KMS-11 (cell line): Measurements from ENCODE around the gene PTPN14.

Experiments used
- H2AFZ ChIP-seq: fragments of 200-600 bp; sonication (generic); 2 replicates; pipeline ENCODE4 v1.6.1; 2016; ENCODE audit warnings: antibody characterized with exemption, mixed run types, low read depth
- H3K27ac ChIP-seq: fragments of 200-600 bp; sonication (generic); 2 replicates; pipeline ENCODE4 v1.6.1; 2016; ENCODE audit warnings: mild to moderate bottlenecking, mixed run types
- H3K27me3 ChIP-seq: fragments of 200-600 bp; sonication (generic); 2 replicates; pipeline ENCODE4 v1.6.1; 2017; ENCODE audit warnings: mild to moderate bottlenecking, low read depth, mixed run types, moderate library complexity; ENCODE audit not compliant: insufficient read depth
- H3K36me3 ChIP-seq: fragments of 200-600 bp; sonication (generic); 2 replicates; pipeline ENCODE4 v1.6.1; 2017; ENCODE audit warnings: mild to moderate bottlenecking, mixed run types; ENCODE audit not compliant: insufficient read depth
- H3K4me1 ChIP-seq: fragments of 200-600 bp; sonication (generic); 2 replicates; pipeline ENCODE4 v1.6.1; 2016; ENCODE audit warnings: mild to moderate bottlenecking, low read depth, mixed run types; ENCODE audit not compliant: poor library complexity, severe bottlenecking
- H3K4me2 ChIP-seq: fragments of 200-600 bp; sonication (generic); 2 replicates; pipeline ENCODE4 v1.7.0; 2016; ENCODE audit warnings: mild to moderate bottlenecking, mixed run types
- H3K4me3 ChIP-seq: fragments of 200-600 bp; sonication (generic); IDR thresholded peaks from 2 replicates; pipeline ENCODE4 v1.6.1; 2017; ENCODE audit warnings: low read depth, low read length, mixed read lengths; ENCODE audit not compliant: insufficient read depth
- H3K79me2 ChIP-seq: fragments of 200-600 bp; sonication (generic); 2 replicates; pipeline ENCODE4 v1.6.1; 2016; ENCODE audit warnings: low read depth, mixed run types; ENCODE audit not compliant: insufficient read depth
- H3K9ac ChIP-seq: fragments of 200-600 bp; sonication (generic); 2 replicates; pipeline ENCODE4 v1.6.1; 2016; ENCODE audit warnings: mild to moderate bottlenecking, mixed run types
- H4K20me1 ChIP-seq: fragments of 200-600 bp; sonication (generic); 2 replicates; pipeline ENCODE4 v1.6.1; 2016; ENCODE audit warnings: mild to moderate bottlenecking, mixed run types; ENCODE audit not compliant: insufficient read depth
- CTCF ChIP-seq: fragments of 200-600 bp; sonication (generic); conservative IDR thresholded peaks from 2 replicates; pipeline ENCODE4 v1.6.1; 2017; ENCODE audit warnings: low read depth, mild to moderate bottlenecking, antibody characterized with exemption, low read length, moderate library complexity, mixed read lengths

Gene PTPN14

GRCh38 chr1:214463596-214463995 is 87.8 kb downstream of the PTPN14 start:
- no peak overlapping the region for H2AFZ ChIP-seq
- no peak overlapping the region for H3K4me2 ChIP-seq
- no peaks in the 10 kb centered on the region for H3K36me3 ChIP-seq
- H3K4me3 ChIP-seq: no peak overlapping the region
- TF ChIP-seq CTCF: no peak
- no peak overlapping the region for H3K27ac ChIP-seq
- no peaks in the 10 kb centered on the region for H3K79me2 ChIP-seq
- no peaks in the 10 kb centered on the region for H4K20me1 ChIP-seq
- no peaks in the 10 kb centered on the region for H3K4me1 ChIP-seq
- H3K9ac ChIP-seq: no peak overlapping the region
- H3K27me3 ChIP-seq: no peaks in the 10 kb centered on the region

GRCh38 chr1:214462882-214463281 is 88.5 kb downstream of the PTPN14 start:
- Histone ChIP-seq H3K4me2 (no peak overlapping the region), H2AFZ (no peak overlapping the region), H4K20me1 (no peaks in the 10 kb centered on the region), H3K79me2 (no peaks in the 10 kb centered on the region), H3K36me3 (no peaks in the 10 kb centered on the region), H3K27me3 (no peaks in the 10 kb centered on the region), H3K4me1 (no peaks in the 10 kb centered on the region), H3K4me3 (no peak overlapping the region), H3K27ac (no peak overlapping the region), H3K9ac (no peak overlapping the region)
- TF ChIP-seq CTCF: no peak

GRCh38 chr1:214461305-214461704 is 90.1 kb downstream of the PTPN14 start:
- TF ChIP-seq CTCF: no peak
- Histone ChIP-seq H3K27me3 (no peaks in the 10 kb centered on the region), H3K9ac (no peak overlapping the region), H3K4me3 (no peak overlapping the region), H3K4me2 (no peak overlapping the region), H4K20me1 (no peaks in the 10 kb centered on the region), H3K27ac (no peak overlapping the region), H3K4me1 (no peaks in the 10 kb centered on the region), H2AFZ (no peak overlapping the region), H3K79me2 (no peaks in the 10 kb centered on the region), H3K36me3 (no peaks in the 10 kb centered on the region)

- no peak for TF ChIP-seq CTCF
- Histone ChIP-seq H3K27me3 (no peaks in the 10 kb centered on the region), H4K20me1 (no peaks in the 10 kb centered on the region), H3K4me2 (no peak overlapping the region), H3K9ac (no peak overlapping the region), H3K27ac (no peak overlapping the region), H2AFZ (no peak overlapping the region), H3K4me3 (no peak overlapping the region), H3K36me3 (no peaks in the 10 kb centered on the region), H3K79me2 (no peaks in the 10 kb centered on the region), H3K4me1 (no peaks in the 10 kb centered on the region)
Observed at GRCh38 chr1:214460304-214460916, 91.0 kb downstream of the PTPN14 start.
